Caco-2 (cell line): ENCODE data around the gene PTPN14. TPM values are rescaled to one million over a fixed set of nuclear protein-coding genes. Genes with fewer than 3 reads are reported as not detected.

Experiments
- BruUV-seq: library from RNA; stranded (reverse); fragments of 400-500 nt; replicated peaks from 2 replicates; lab custom pipeline; 2021; lab: Mats Ljungman, UMichigan
- CTCF ChIA-PET: fragments of 300-600 bp; sonication (Branson Sonifier 250); formaldehyde crosslinking; loops from one replicate; lab custom pipeline; 2022; ENCODE audit warnings: antibody characterized with exemption; lab: Charles Lee
- POLR2A ChIA-PET: fragments of 300-600 bp; sonication (Branson Sonifier 250); formaldehyde crosslinking; loops from one replicate; lab custom pipeline; 2022; ENCODE audit warnings: antibody characterized with exemption; lab: Charles Lee
- DNase-seq, 2 experiments: peaks; one replicate each; pipeline versions ENCODE4 v3.0.0 to v3.0.0-alpha.2; 2020 to 2022
- H3K27me3 ChIP-seq: replicated peaks from 2 replicates; pipeline ENCODE4 v1.6.0; 2011; ENCODE audit warnings: low read length; ENCODE audit not compliant: control insufficient read depth, insufficient read depth
- H3K36me3 ChIP-seq: 2 replicates; pipeline ENCODE4 v1.5.1; 2011; ENCODE audit warnings: low read length; ENCODE audit not compliant: control insufficient read depth, insufficient read depth
- H3K4me1 ChIP-seq: fragments of 250-450 bp; sonication (Bioruptor Pico); 2 replicates; pipeline ENCODE4 v1.5.1; 2020; ENCODE audit warnings: mild to moderate bottlenecking
- H3K4me3 ChIP-seq: 2 replicates; pipeline ENCODE4 v1.5.1; 2011; ENCODE audit warnings: low read depth, mild to moderate bottlenecking, control low read depth, low read length
- H3K9me3 ChIP-seq: fragments of 250-450 bp; sonication (Bioruptor Pico); 2 replicates; pipeline ENCODE4 v1.5.1; 2020; ENCODE audit warnings: mild to moderate bottlenecking, moderate library complexity
- H3K27ac Mint-ChIP-seq: one replicate; pipeline ENCODE4 v1.8.0; 2022; ENCODE audit warnings: mixed read lengths; ENCODE audit not compliant: unreplicated experiment
- H3K27me3 Mint-ChIP-seq: one replicate; pipeline ENCODE4 v1.8.0; 2022; ENCODE audit warnings: mixed read lengths; ENCODE audit not compliant: insufficient read depth, unreplicated experiment
- H3K36me3 Mint-ChIP-seq: one replicate; pipeline ENCODE4 v1.8.0; 2022; ENCODE audit warnings: mild to moderate bottlenecking, mixed read lengths; ENCODE audit not compliant: insufficient read depth, unreplicated experiment
- H3K4me1 Mint-ChIP-seq: one replicate; pipeline ENCODE4 v1.8.0; 2022; ENCODE audit warnings: low read depth, mixed read lengths; ENCODE audit not compliant: unreplicated experiment
- H3K4me3 Mint-ChIP-seq: one replicate; pipeline ENCODE4 v1.8.0; 2022; ENCODE audit warnings: mild to moderate bottlenecking, moderate library complexity, mixed read lengths; ENCODE audit not compliant: unreplicated experiment
- H3K9me3 Mint-ChIP-seq: one replicate; pipeline ENCODE4 v1.8.0; 2022; ENCODE audit warnings: mixed read lengths; ENCODE audit not compliant: unreplicated experiment
- CTCF ChIP-seq, 2 experiments: fragments of 200-600 bp in 1 of 2; IDR thresholded peaks; 1 replicate in 1 of 2; 2 replicates in 1 of 2; pipeline versions ENCODE4 v1.5.1 to v1.8.0; 2011 to 2022; ENCODE audit warnings: antibody characterized with exemption in 1 of 2, control low read depth in 1 of 2, inconsistent platforms in 1 of 2, low read depth in 1 of 2, low read length in 1 of 2, mild to moderate bottlenecking in 1 of 2, moderate library complexity in 1 of 2; ENCODE audit not compliant: insufficient read depth in 1 of 2, severe bottlenecking in 1 of 2, unreplicated experiment in 1 of 2
- intact Hi-C: fragments of 100-400 bp; cut with micrococcal nuclease; formaldehyde crosslinking; loops from one replicate; pipeline ENCODE4 v1.10.0; 2022; ENCODE audit not compliant: unreplicated experiment
- total RNA-seq: library from RNA; stranded (reverse); gene quantifications from 2 replicates; pipeline ENCODE4 v1.2.3, GENCODE V29; 2022

The PTPN14 gene
- total RNA-seq, 1 experiment from 2014 or later, result 103 TPM

- H3K27me3 Mint-ChIP-seq, result no peaks in the 10 kb centered on the region
- ChIA-PET CTCF (no interaction called here), POLR2A (no interaction called here)
- H3K36me3 Mint-ChIP-seq, result peaks cover 57% of the 10 kb centered on the region
- DNase-seq, result no peak
- H3K27me3 ChIP-seq, result no peaks in the 10 kb centered on the region
- no peaks in the 10 kb centered on the region for H3K9me3 ChIP-seq
- H3K4me3 Mint-ChIP-seq, result peak overlapping the region; percentile 29
- H3K27ac Mint-ChIP-seq, result peak overlapping the region; percentile 77
- H3K4me1 Mint-ChIP-seq, result peaks cover 54% of the 10 kb centered on the region
- H3K4me3 ChIP-seq, result no peak overlapping the region
- peaks cover 38% of the 10 kb centered on the region for H3K4me1 ChIP-seq
- TF ChIP-seq CTCF (IDR thresholded peaks at IDR 0.05; ENCODE audit: insufficient read depth in 1 of 2, low read depth in 1 of 2, low read length in 1 of 2, severe bottlenecking in 1 of 2, unreplicated experiment in 1 of 2), result no peak
- H3K9me3 Mint-ChIP-seq, result no peaks in the 10 kb centered on the region
- no peaks in the 10 kb centered on the region; the same call in 1 of the 2 replicates for H3K36me3 ChIP-seq
- BruUV-seq, result no TSS peak
- intact Hi-C loops, result loop anchor here (2.0 to 5.0 kb wide), 2 partner anchors 20 to 85 kb away; partner anchors contain the start of gene PTPN14
Measured at GRCh38 chr1:214467078-214467585, 84.3 kb downstream of the PTPN14 start.

- peaks cover 62% of the 10 kb centered on the region for H3K36me3 Mint-ChIP-seq
Measured at GRCh38 chr1:214466403-214467077, 84.9 kb downstream of the PTPN14 start.

More at GRCh38 chr1:214466403-214467077, 84.9 kb downstream of the PTPN14 start:
- Histone ChIP-seq H3K27me3 (no peaks in the 10 kb centered on the region), H3K4me3 (no peak overlapping the region), H3K4me1 (peaks cover 32% of the 10 kb centered on the region), H3K36me3 (no peaks in the 10 kb centered on the region; the same call in 1 of the 2 replicates), H3K9me3 (no peaks in the 10 kb centered on the region)
- POLR2A ChIA-PET, result no interaction called here
- peak in 1 of 2 experiments; percentile 33 for DNase-seq
- TF ChIP-seq CTCF (IDR thresholded peaks at IDR 0.05; ENCODE audit: insufficient read depth in 1 of 2, low read depth in 1 of 2, low read length in 1 of 2, severe bottlenecking in 1 of 2, unreplicated experiment in 1 of 2), result no peak
- Mint-ChIP-seq H3K27ac (peak overlapping the region; percentile 77), H3K4me1 (peaks cover 57% of the 10 kb centered on the region), H3K4me3 (peak overlapping the region; percentile 29), H3K9me3 (no peaks in the 10 kb centered on the region), H3K27me3 (no peaks in the 10 kb centered on the region)
- CTCF ChIA-PET, result no interaction called here
- intact Hi-C loops, result loop anchor here (2.0 to 5.0 kb wide), 2 partner anchors 20 to 86 kb away; partner anchors contain the start of gene PTPN14
- BruUV-seq, result no TSS peak
